HG02623 (cell line): ENCODE data around the gene LSG1.
"Not testable (repeated sequence)": the region's sequence is repeated elsewhere in the genome, so short reads cannot be mapped to it uniquely, and the experiment has no call there.

Source experiments
- ATAC-seq: cut with Tn5 transposase; IDR thresholded peaks from one replicate; pipeline ENCODE4 v1.9.1; 2021; ENCODE audit warnings: moderate library complexity; ENCODE audit not compliant: unreplicated experiment

LSG1 gene

GRCh38 chr3:194658477-194659242 is 13.3 kb downstream of the LSG1 start:
- ATAC-seq = no peak

DNA sequence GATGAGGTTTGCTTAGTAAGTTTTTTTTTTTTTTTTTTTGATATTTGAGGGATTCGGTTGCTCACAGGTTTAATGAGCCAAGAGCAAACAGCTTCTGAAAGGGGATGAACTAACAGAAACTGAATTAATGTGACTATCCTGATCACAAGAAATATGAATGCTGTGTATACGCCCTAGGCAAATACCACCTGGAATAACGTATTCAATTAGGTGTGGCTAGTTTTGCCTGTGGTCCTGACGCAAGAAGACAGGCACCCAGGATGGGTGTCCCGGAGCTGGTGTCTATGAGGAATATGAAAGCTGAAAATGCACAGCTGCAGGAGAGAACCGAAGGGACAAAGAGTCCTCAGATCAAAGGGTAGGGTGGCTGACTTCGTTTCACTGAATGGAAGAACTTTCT is 14.6 kb downstream of the LSG1 start:
- no peak for ATAC-seq

DNA sequence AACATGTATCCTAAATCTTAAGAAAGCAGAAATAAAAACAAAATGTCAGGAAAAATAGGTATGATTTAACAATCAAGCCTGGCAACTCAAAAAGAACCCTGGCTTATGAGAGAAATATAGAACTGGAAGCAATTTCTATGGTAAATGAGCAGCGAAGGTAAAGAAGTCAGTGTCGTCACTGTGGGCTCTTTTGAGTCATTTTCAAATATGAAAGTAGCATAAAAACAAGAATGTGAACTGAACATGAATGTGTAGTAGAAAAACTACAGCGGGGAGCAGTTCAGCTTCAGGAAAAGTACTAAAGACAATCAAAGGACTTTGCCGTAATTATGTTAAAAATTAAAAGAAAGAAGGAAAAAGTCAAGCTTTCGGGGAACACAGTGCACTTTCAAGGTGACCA is 17.5 kb downstream of the LSG1 start:
- peak; percentile 58 for ATAC-seq

DNA sequence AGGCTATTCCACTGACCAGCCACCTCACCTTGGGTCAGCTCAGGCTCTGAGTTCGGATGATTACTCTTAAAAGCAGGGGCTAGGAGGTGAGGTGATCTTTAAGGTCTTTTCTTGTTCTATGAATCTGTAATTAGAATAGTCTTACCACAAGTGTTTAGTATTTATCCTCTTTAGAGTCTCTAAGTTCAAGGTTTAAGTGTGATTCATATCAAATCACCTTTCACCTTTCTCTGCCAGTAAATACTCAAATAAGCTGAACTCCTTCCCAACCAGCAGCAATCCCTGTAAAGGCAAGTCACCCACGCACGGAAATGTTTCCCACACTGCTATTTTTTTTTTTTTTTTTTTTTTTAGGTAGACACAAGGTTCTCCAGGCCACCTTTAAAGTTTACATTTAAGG is 24.2 kb downstream of the LSG1 start:
- no peak for ATAC-seq

DNA sequence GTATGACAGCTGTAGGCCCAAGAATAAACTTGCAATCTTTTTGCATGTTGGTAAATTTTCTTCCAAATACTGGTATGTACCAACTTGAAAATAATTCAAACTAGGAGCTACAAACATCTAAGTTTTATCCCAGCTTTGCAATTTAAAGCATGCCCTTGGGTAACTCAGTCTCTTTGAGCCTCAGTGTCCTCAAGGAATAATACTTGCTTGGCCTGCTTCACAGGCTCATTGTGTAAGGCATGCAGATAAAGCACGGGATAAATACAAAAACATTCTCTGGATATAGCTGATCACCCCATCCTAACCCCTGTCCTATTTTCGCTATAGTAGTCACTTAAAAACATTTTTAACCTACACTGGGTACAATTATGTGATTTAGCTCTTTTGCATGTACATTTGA is 29.2 kb downstream of the LSG1 start:
- no peak for ATAC-seq

- ATAC-seq = no peak
These were observed 31.2 kb downstream of the LSG1 start for GRCh38 chr3:194640829-194641228.

- ATAC-seq = no peak
These were observed 32.9 kb downstream of the LSG1 start for GRCh38 chr3:194638991-194639605.

DNA sequence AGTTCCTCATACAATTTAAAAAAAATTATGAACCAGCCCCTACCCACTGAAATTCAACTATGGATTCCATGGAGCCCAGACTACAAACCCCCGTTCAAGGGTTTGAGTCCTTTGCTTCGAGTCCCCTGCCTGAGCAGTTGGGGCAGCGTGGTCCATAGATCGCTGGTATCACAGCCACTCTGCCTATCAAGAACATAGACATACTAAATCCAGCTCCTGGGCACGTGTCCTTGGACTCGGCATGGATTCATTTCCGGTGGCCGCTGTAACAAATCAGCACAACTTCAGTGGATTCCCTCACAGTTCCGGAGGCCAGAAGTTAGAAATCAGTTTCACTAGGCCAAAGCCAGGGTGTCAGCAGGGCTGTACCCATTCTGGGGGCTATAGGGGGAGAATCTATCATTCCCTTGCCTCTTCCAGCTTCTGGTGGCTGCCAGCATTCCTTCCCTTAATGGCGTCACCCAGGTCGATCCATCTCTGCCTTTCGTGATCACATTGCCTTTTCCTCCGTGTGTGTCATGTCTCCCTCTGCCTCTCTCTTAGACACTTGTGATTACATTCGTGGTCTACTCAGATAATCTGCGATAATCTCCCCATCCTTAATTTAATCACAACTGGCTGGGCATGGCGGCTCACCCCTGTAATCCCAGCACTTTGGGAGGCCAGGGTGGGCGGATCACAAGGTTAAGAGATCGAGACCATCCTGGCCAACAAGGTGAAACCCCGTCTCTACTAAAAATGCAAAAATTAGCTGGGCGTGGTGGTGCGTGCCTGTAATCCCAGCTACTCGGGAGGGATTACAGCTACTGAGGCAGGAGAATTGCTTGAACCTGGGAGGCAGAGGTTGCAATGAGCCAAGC is 34.2 kb downstream of the LSG1 start:
- no peak for ATAC-seq

DNA sequence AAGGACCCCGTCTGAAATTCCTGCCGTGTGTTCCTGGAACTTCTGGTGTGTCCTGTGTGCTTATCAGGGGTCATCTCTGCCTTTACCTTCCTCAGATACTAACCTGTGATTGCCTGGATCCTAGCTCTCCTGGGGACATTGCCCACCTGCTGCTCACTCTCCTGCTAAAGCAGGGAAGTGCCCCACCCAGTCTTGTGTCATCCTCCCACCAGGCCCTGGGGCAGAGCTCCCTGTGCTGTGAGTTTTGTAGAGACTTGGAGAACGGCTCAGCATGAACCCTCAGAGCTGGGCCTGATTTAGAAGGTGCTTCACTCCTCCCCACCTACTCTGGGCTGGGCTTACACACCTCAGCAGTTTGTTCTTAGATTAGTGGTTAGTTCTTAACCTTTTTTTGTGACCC is 34.9 kb downstream of the LSG1 start:
- no peak for ATAC-seq

DNA sequence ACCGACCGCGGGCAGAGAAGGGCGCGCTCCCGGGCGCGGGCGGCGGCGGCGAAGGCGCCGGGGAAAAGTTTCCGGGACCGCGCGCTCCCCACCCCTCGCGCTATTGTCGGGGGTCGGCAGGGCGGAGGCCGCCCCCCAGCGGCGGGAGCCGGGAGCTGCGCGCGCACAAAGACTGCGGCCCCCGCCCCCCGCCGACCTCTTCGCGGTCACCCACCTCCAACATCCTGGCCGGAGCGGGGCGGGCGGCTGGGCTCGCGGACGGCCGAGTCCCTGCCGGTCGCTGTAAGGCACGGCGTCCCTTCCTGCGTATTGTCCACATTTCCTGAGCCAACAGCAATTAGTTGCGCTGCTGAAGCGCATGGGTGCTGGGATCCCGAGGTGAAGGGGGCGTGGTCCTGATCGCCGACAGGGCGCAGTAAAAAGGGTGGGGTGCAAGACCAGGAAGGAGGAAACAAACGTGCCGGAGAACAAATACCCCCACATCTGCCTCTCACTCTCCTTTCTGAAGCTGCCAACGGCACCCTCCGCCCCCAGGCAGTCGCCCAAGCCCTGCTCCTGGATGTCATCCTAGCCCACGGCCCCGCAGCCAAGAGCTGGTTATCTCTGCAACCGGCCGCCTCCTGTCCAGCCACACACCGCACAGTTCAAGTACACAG is 38.5 kb downstream of the LSG1 start, which contains the start of gene TMEM44:
TMEM44 (minus strand) TSS at position 71 of the 656 bp plus-strand sequence. CDS start 204 bp downstream, outside the sequence.
- peak; percentile 79 for ATAC-seq

- peak; percentile 45 for ATAC-seq
These were observed 39.1 kb downstream of the LSG1 start for GRCh38 chr3:194632809-194633348.

- no peak for ATAC-seq
These were observed 39.7 kb downstream of the LSG1 start for GRCh38 chr3:194632226-194632808.

DNA sequence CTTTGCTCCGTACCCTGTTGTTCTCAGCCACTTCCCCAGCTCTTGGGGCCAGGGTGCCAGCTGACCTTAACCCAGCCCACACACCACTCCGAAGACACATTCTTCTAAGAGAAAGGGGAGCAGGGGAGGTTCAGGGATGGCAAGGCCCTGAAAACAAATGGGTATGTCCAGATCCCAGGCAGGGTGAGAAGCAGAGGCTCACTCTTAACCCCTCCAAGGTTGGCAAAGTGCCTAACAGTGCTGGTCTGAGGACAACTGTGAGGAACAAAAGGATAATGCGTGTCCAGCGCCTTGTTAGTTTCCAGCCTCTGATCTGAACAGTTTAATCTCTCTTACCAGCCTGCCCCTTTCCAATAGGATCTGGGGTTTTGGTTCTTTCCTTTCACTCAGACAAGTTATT is 40.3 kb downstream of the LSG1 start:
- ATAC-seq = no peak

GRCh38 chr3:194630681-194631080 is 41.3 kb downstream of the LSG1 start:
- ATAC-seq = not testable (repeated sequence)

DNA sequence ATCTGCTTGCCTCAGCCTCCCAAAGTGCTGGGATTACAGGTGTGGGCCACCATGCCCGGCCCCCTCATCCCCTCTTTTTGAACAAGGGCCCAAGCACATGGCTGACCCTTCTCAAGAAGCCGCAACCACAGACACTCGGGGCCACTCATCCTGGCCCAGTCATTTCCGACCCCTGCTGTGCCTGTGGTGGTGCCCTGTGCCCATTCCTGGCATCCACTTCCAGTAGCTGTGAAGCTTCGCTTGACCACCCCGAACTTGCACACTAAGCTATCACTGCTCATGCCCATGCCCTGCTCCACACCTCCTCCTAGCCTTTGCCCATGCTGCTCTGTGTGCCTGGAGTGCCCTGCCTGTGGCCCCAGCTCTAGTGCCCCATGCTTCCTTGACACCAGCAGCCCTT is 47.0 kb downstream of the LSG1 start:
- no peak for ATAC-seq

DNA sequence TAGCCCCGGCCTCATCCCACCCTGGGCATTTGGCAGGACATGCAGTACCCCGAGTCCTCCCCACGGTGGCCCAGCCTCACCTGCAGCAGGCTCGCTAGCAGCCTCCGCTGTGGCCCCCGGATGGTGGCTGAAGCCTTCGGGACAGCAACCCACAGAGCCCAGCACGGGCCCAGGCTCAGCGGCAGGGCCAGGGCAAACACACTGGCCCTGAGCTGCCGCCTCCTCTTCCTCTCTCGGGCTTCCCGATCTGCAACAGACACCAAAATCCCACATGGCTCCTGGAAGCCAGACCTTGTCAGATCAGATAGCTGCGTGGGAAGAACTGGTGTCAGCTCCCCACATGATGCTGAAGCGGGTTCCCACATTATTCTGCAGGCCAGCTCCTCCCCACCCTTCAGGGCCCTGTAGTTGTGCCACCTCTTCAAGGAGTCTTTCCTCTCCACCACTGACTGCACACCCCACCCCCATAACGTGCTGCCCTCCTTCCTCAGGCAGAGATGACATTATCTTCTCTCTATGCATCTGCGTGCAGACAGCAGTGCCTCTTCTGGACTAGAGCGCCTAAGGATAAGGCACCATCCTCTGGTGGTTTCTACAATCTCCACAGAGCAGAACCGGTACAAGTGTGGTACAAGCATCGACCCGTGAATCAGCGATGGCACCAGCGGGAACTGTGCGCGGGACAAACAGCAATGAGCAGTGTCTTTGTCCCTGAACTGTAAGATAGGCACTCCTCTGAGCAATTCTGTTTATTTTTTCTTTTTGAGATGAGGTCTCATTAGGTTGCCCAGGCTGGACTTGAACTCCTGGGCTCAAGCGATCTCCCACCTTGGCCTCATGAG is 48.3 kb downstream of the LSG1 start:
- no peak for ATAC-seq

DNA sequence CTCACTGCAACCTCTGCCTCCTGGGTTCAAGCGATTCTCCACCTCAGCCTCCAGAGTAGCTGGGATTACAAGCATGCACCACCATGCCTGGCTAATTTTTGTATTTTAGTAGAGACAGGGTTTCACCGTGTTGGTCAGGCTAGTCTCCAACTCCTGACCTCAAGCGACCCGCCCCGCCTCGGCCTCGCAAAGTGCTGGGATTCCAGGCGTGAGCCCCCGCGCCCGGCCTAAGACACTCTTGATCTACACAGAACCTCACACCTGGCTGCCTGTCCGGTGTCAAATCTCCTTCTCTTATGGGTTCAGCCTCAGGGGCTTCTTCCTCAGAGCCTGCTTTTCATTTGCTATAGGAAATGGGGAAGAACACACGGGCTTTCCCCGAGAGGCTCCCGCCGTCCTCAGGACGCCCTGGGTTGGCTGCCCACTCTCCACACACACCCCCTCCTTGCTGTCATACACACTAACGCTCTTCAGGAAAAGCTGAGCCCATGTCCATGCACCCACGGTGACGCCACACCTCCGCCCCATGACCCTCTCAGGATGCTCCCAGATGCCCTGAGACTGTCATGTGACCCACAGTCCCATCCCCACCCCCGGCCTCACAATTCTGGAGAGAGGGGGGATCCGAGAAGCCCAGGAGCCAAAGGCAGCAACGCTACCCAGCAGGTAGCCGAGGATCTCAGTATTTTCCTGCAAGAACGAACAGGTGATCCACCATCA is 49.2 kb downstream of the LSG1 start:
- ATAC-seq = no peak

DNA sequence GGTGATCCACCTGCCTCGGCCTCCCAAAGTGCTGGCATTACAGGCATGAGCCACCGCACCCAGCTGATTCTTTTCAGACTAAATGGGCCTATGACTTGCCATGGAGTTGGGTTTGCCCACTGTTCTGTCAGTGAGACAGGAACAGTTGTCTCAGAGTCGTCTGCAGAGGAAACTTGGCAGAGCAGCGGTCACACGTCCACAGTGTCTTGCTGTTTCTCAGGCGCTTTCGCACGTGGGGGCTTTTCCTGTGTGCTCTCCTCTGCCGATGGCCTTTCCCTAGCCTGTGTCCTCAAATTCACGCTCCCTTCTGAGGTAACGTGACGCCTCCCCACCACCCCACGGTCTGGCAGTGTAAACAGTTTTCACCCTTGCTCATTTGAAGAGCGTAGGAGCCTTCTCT is 50.0 kb downstream of the LSG1 start:
- no peak for ATAC-seq

DNA sequence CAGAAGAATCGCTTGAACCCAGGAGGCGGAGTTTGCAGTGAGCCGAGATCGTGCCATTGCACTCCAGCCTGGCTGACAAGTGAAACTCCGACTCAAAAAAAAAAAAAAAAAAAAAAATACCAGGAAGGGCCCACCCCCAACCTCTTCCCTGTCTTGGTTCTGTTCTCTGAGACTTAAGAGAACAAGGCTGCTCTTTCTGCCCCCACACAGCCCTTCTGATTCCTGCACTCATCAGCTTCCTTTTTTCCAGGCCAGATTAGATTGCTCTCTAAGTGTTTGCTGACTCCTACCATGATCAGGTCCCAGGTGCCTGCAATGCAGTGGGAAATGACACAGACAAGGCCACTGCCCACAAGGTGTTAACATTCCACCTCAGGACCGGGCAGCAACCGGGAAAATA is 51.8 kb downstream of the LSG1 start:
- no peak for ATAC-seq
